Gastroesophageal sphincter (tissue), 4 donors: ENCODE data around the gene LAT. TPM values are rescaled to one million over a fixed set of nuclear protein-coding genes. Genes with fewer than 3 reads are reported as not detected.

Experiments used
- ATAC-seq: fragments of 150-250 bp; one replicate; pipeline ENCODE4 v1.9.1; 2016; ENCODE audit warnings: mild to moderate bottlenecking, moderate library complexity
- H3K27ac ChIP-seq, 4 donors: fragments of 200-600 bp; sonication (generic) in 3 of 4; 1 replicate in 3 of 4; 2 replicates in 1 of 4; pipeline ENCODE4 v1.5.1; 2016 to 2019
- H3K27me3 ChIP-seq: fragments of 200-600 bp; sonication (generic); one replicate; pipeline ENCODE4 v1.5.1; 2019
- H3K36me3 ChIP-seq, 2 donors: fragments of 200-600 bp; sonication (generic); one replicate each; pipeline ENCODE4 v1.5.1; 2019; ENCODE audit warnings: control low read depth in 1 of 2
- H3K4me1 ChIP-seq, 3 donors: fragments of 200-600 bp; sonication (generic); 1 replicate in 2 of 3; 2 replicates in 1 of 3; pipeline ENCODE4 v1.5.1; 2016 to 2019; ENCODE audit warnings: control low read depth in 2 of 3
- H3K4me3 ChIP-seq, 2 donors: fragments of 200-600 bp; sonication (generic); one replicate each; pipeline ENCODE4 v1.5.1; 2019; ENCODE audit warnings: mild to moderate bottlenecking in 1 of 2, moderate library complexity in 1 of 2
- H3K9me3 ChIP-seq, 3 donors: fragments of 200-600 bp; sonication (generic); one replicate each; pipeline ENCODE4 v1.5.1; 2017 to 2019; ENCODE audit warnings: control low read depth in 2 of 3
- EP300 ChIP-seq: sonication (generic); formaldehyde crosslinking; IDR thresholded peaks from one replicate; pipeline ENCODE4 v1.6.1; 2017; ENCODE audit warnings: antibody characterized with exemption, mild to moderate bottlenecking
- POLR2A ChIP-seq, 2 donors: fragments of 450-650 bp; IDR thresholded peaks; one replicate each; pipeline ENCODE4 v1.6.1; 2017; ENCODE audit warnings: antibody characterized with exemption in 2 of 2, mild to moderate bottlenecking in 2 of 2, moderate library complexity in 1 of 2
- POLR2AphosphoS5 ChIP-seq: sonication (generic); formaldehyde crosslinking; IDR thresholded peaks from one replicate; pipeline ENCODE4 v1.6.1; 2017; ENCODE audit warnings: antibody characterized with exemption
- WGBS, 2 donors: methylation state at CpG; one replicate each; pipeline ENCODE4 v1.1.5; 2018; ENCODE audit warnings: low coverage in 1 of 2; 5-methylcytosine and 5-hydroxymethylcytosine counted together
- total RNA-seq, 4 donors: library from RNA; depleted of rRNA; stranded (reverse); fragments of >200 nt; gene quantifications; one replicate each; pipeline ENCODE4 v1.1.0, GENCODE V29; 2016
- TF ChIP-seq, protein P1 (sequence below), 4 experiments: fragments of 200-600 bp in 2 of 4; fragments of 450-650 bp in 2 of 4; sonication (generic) in 1 of 4; IDR thresholded peaks; one replicate each; pipeline ENCODE4 v1.5.1; 2017 to 2019; ENCODE audit warnings: antibody characterized with exemption in 4 of 4, mild to moderate bottlenecking in 2 of 4, moderate library complexity in 2 of 4

The LAT gene
- total RNA-seq, 4 donors from 2014 or later, result 2.3 to 12.3 (median 5.4) TPM

DNA sequence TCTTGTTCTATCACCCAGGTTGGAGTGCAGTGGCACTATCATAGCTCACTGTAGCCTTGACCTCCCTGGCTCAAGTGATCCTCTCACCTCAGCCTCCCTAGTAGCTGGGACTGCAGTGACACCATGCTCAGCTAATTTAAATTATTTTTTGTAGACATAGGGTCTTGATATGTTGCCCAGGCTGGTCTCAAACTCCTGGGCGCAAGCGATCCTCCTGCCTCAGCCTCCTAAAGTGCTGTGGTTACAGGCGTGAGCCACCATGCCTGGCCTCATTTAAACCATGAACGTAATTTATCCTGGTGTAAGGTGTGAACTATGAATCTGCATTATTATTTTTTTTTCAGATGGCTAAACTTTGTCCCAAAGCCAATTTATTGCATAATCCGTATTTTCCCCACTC lies 37.3 kb downstream of the LAT start:
- Histone ChIP-seq H3K27me3 (peaks cover 47% of the 10 kb centered on the region), H3K4me1 (no peaks in the 10 kb centered on the region), H3K27ac (no peak overlapping the region), H3K4me3 (no peak overlapping the region), H3K36me3 (no peaks in the 10 kb centered on the region), H3K9me3 (no peaks in the 10 kb centered on the region)
- no peak for ATAC-seq
- WGBS, 2 donors, result 83 to 86% methylated on average over 5 of the region's 5 CpGs
- TF ChIP-seq, protein P1, sequence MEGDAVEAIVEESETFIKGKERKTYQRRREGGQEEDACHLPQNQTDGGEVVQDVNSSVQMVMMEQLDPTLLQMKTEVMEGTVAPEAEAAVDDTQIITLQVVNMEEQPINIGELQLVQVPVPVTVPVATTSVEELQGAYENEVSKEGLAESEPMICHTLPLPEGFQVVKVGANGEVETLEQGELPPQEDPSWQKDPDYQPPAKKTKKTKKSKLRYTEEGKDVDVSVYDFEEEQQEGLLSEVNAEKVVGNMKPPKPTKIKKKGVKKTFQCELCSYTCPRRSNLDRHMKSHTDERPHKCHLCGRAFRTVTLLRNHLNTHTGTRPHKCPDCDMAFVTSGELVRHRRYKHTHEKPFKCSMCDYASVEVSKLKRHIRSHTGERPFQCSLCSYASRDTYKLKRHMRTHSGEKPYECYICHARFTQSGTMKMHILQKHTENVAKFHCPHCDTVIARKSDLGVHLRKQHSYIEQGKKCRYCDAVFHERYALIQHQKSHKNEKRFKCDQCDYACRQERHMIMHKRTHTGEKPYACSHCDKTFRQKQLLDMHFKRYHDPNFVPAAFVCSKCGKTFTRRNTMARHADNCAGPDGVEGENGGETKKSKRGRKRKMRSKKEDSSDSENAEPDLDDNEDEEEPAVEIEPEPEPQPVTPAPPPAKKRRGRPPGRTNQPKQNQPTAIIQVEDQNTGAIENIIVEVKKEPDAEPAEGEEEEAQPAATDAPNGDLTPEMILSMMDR (IDR thresholded peaks at IDR 0.05), result no peak
- TF ChIP-seq POLR2AphosphoS5 (no peak), EP300 (no peak), POLR2A (IDR thresholded peaks at IDR 0.05) (no peak)

DNA sequence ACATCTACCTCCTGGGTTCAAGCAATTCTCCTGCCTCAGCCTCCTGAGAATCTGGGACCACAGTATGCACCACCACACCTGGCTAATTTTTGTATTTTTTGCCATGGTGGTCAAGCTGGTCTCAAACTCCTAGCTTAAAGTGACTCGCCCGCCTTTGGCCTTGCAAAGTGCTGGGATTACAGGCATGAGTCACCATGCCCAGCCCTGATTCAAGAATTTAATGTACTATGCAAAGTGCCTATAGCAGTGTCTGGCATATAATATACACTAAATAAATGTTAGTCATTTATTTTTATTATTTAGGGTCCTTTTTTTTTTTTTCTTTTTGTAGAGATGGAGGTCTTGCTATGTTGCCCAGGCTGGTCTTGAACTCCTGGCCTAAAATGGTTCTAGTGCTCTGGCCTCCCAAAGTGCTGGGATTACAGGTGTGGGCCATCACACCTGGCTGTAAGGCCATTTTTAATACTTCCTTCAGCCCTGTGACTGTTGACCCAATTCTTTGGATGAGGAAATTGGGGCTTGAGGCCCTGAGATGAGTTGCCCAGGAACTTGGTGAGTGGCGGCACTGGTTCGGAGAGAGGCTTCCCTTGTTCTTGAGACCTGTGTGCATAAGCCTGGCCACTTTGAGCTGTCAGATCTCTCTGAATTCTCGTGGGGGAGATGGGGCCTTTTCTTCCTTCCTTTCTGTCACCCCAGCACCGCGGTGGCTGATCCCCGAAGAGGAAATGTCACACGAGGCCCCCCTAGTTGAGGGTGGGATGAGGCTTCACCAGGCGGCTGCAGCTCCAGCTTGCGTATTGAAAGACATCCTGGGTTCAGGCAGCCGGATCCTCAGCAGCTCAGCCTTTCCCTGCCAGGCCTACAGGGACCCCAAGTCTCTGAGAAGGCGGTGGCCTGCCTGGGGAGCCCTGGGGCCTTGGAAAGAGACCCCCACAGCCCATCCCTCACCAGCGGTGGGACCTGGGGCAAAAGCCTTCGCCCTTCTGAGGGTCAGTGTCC lies 38.7 kb downstream of the LAT start:
- Histone ChIP-seq H3K27ac (no peak overlapping the region), H3K4me3 (no peak overlapping the region), H3K9me3 (no peaks in the 10 kb centered on the region), H3K4me1 (no peaks in the 10 kb centered on the region), H3K36me3 (no peaks in the 10 kb centered on the region), H3K27me3 (peaks cover 56% of the 10 kb centered on the region)
- WGBS, 2 donors, result 56 to 64% methylated on average over 4 to 7 of the region's 15 CpGs
- TF ChIP-seq, protein P1 (IDR thresholded peaks at IDR 0.05), result no peak
- no peak for TF ChIP-seq POLR2A (IDR thresholded peaks at IDR 0.05)
- TF ChIP-seq POLR2AphosphoS5, result no peak
- TF ChIP-seq EP300, result no peak
- no peak for ATAC-seq

DNA sequence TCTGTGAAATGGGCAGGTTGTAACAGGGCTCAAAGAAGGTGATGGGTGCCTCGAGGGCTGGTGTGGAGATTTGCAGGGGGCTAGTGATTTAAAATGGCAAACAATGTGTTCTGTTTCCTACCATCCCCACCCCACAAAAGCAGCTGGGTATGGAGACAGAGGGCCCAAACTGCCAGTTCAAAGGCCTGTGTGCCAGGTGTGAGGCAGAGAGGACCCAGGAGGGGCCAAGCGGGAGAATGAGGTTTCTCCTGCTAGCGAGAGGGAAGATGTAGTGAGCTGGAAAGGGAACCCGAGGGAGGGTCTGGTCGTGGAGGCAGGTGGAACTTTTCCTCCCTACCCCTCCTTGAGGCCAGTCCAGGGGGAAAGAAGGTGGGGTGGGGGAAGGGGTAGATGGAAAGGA lies 39.4 kb downstream of the LAT start:
- no peak overlapping the region for H3K27ac ChIP-seq
- 44% methylated on average over 4 of the region's 5 CpGs; no CpG with 5 or more reads in 1 of the 2 donors for WGBS, 2 donors
- no peak overlapping the region for H3K4me3 ChIP-seq
- no peak for TF ChIP-seq POLR2AphosphoS5
- no peaks in the 10 kb centered on the region for H3K9me3 ChIP-seq
- H3K27me3 ChIP-seq, result peaks cover 63% of the 10 kb centered on the region
- ATAC-seq, result no peak
- H3K4me1 ChIP-seq, result no peaks in the 10 kb centered on the region
- no peaks in the 10 kb centered on the region for H3K36me3 ChIP-seq

DNA sequence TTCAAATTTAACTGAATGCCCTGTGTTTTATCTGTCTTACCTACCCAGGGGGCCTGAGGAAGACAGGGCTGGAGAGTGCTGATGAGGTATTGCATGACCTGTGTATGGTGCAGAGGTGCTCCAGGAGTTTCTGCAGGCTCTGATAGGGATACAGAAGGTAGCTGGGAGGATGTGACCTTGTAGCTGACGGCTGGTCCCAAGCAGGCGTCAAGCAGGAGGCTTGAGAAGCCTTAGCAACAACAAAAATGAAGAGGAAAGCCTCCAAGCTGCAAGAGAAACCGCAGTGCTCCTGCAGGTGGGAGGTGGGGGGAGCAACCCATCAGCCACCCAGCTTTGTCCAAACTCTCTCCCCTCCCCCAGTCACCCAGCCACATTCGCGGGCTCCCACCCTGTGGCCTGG lies 40.4 kb downstream of the LAT start:
- no peaks in the 10 kb centered on the region for H3K36me3 ChIP-seq
- 33 to 48% methylated on average over 3 of the region's 5 CpGs for WGBS, 2 donors
- H3K27ac ChIP-seq, result no peak overlapping the region
- no peaks in the 10 kb centered on the region for H3K4me1 ChIP-seq
- peaks cover 62% of the 10 kb centered on the region for H3K27me3 ChIP-seq
- TF ChIP-seq, protein P1 (IDR thresholded peaks at IDR 0.05), result no peak
- no peak for TF ChIP-seq POLR2AphosphoS5
- TF ChIP-seq EP300, result no peak
- no peak for TF ChIP-seq POLR2A (IDR thresholded peaks at IDR 0.05)
- no peak overlapping the region for H3K4me3 ChIP-seq
- no peaks in the 10 kb centered on the region for H3K9me3 ChIP-seq
- ATAC-seq, result no peak

DNA sequence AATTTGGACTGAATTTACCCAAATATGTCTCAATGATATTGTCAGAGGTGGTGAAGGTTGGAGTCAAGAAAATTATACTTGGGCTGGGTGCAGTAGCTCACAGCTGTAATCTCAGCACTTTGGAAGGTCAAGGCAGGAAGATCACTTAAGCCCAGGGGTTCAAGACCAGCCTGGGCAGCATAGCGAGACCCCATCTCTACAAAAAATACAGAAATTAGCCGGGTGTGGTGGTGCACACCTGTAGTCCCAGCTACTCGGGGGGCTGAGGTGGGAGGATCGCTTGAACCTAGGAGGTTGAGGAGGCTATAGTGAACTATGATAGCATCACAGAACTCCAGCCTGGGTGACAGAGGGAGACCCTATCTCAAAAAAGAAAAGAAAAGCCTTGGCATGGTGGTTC lies 40.9 kb downstream of the LAT start:
- H3K27ac ChIP-seq, result no peak overlapping the region
- no peak for ATAC-seq
- no peaks in the 10 kb centered on the region for H3K4me1 ChIP-seq
- TF ChIP-seq, protein P1 (IDR thresholded peaks at IDR 0.05), result no peak
- no peak for TF ChIP-seq POLR2A (IDR thresholded peaks at IDR 0.05)
- no peak for TF ChIP-seq POLR2AphosphoS5
- TF ChIP-seq EP300, result no peak
- no peaks in the 10 kb centered on the region for H3K9me3 ChIP-seq
- no peak overlapping the region for H3K4me3 ChIP-seq
- WGBS, 2 donors, result 87 to 100% methylated on average over 3 of the region's 4 CpGs
- H3K36me3 ChIP-seq, result no peaks in the 10 kb centered on the region
- peaks cover 62% of the 10 kb centered on the region for H3K27me3 ChIP-seq
